ENCODE data around the gene ALKAL2. TPM values are rescaled to one million over a fixed set of nuclear protein-coding genes. Genes with fewer than 3 reads are reported as not detected.

The ALKAL2 gene
- polyA plus RNA-seq, 1 donor, result 4.4 TPM

DNA sequence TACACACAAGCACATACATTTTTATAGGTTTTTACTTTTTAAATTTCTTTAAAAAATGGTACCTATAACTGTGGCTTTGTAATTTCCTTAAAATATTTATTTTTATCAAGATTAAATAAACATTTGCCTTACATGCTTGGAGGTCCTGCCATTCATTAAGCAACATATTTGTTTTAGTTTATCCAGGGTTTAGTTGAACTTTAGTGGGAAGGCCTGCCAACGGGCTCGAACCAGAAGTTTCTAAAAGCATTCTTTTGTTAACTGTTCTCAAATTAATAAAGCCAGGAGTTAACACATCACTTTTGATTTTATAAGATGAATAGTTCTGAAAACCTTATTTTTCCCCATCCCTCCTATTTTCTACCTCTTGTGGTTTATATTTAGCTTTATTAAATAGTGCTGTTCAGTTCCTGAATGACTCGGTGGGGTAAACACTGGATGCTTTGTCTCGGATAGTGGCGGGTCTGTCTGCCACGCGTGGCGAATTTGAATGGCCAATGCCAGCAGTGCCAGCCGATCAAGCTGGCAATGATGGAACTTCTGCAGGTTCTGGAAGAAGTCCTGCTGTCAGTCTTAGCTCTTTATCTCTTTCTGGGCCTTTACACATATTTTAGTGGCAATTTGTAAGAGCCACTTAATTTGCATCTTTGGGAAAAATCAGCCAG lies 56.2 kb downstream of the ALKAL2 start:
- 63% methylated on average over 2 of the region's 9 CpGs for WGBS (ENCODE audit: insufficient coverage, low lambda C conversion rate)
- Histone ChIP-seq H3K4me1 (ENCODE audit: control insufficient read depth, insufficient read depth, low read length) (no peaks in the 10 kb centered on the region), H3K9me3 (ENCODE audit: control insufficient read depth, low read depth, low read length) (no peaks in the 10 kb centered on the region), H3K27ac (ENCODE audit: low read length) (no peak overlapping the region), H3K27me3 (ENCODE audit: control insufficient read depth, insufficient read depth, low read length) (no peaks in the 10 kb centered on the region), H3K4me3 (ENCODE audit: low read length) (no peak overlapping the region), H3K36me3 (ENCODE audit: control insufficient read depth, insufficient read depth, low read length) (peaks cover 28% of the 10 kb centered on the region)
- DNase-seq, result no peak

Other genes with a start within 250 kb of the ALKAL2 start
- gene FAM110C, start 241.6 kb downstream of the ALKAL2 start, polyA plus RNA-seq, result 20.0 TPM
- gene SH3YL1, start 24.1 kb downstream of the ALKAL2 start, polyA plus RNA-seq, result 119 TPM
- gene ACP1, start 23.1 kb downstream of the ALKAL2 start, polyA plus RNA-seq, result 163 TPM

All from large intestine (tissue), 3 donors.